Thoracic aorta (tissue), 2 donors: Measurements from ENCODE around the gene TIMP2. TPM values are rescaled to one million over a fixed set of nuclear protein-coding genes. Genes with fewer than 3 reads are reported as not detected.
"Not testable (repeated sequence)": the region's sequence is repeated elsewhere in the genome, so short reads cannot be mapped to it uniquely, and the experiment has no call there.

Experiments used
- ATAC-seq: fragments of 150-250 bp; one replicate; pipeline ENCODE4 v1.8.0; 2017; ENCODE audit warnings: low read depth; ENCODE audit not compliant: insufficient number of reproducible peaks, low FRiP score
- DNase-seq: peaks from one replicate; pipeline ENCODE4 v3.0.0-alpha.2; 2020; ENCODE audit warnings: low spot score
- H3K27ac ChIP-seq, 2 donors: fragments of 200-600 bp; sonication (generic); 1 replicate in 1 of 2; 2 replicates in 1 of 2; pipeline ENCODE4 v1.5.1; 2016; ENCODE audit warnings: mild to moderate bottlenecking in 2 of 2, moderate library complexity in 2 of 2
- H3K27me3 ChIP-seq: fragments of 200-600 bp; sonication (generic); replicated peaks from 2 replicates; pipeline ENCODE4 v1.6.0; 2016; ENCODE audit warnings: mild to moderate bottlenecking; ENCODE audit not compliant: insufficient read depth
- H3K36me3 ChIP-seq: fragments of 200-600 bp; sonication (generic); one replicate; pipeline ENCODE4 v1.5.1; 2016
- H3K4me1 ChIP-seq, 2 donors: fragments of 200-600 bp; sonication (generic); 1 replicate in 1 of 2; 2 replicates in 1 of 2; pipeline versions ENCODE4 v1.5.1 to v1.6.0; 2016; ENCODE audit warnings: low read depth in 2 of 2, mild to moderate bottlenecking in 1 of 2; ENCODE audit not compliant: control insufficient read depth in 1 of 2
- H3K4me3 ChIP-seq: fragments of 200-600 bp; sonication (generic); 2 replicates; pipeline ENCODE4 v1.5.1; 2016; ENCODE audit warnings: mild to moderate bottlenecking
- H3K9me3 ChIP-seq: fragments of 200-600 bp; sonication (generic); 2 replicates; pipeline ENCODE4 v1.5.1; 2016
- CTCF ChIP-seq: fragments of 200-600 bp; sonication (generic); IDR thresholded peaks from one replicate; pipeline ENCODE4 v1.5.1; 2019; ENCODE audit warnings: antibody characterized with exemption
- total RNA-seq, 2 donors: library from RNA; depleted of rRNA; stranded (reverse); fragments of >200 nt; gene quantifications; one replicate each; pipeline versions ENCODE4 v1.1.0 to v1.2.3, GENCODE V29; 2016

The TIMP2 gene
- total RNA-seq, 2 donors from 2014 or later, result 475 to 619 TPM

GRCh38 chr17:78892062-78892456 is 33.1 kb downstream of the TIMP2 start:
- no peak for TF ChIP-seq CTCF
- ATAC-seq, result no peak
- no peak for DNase-seq
- H3K27ac ChIP-seq, result peak overlapping the region in 1 of 2 donors; percentile 21
- H3K36me3 ChIP-seq, result peaks cover 13% of the 10 kb centered on the region
- H3K4me3 ChIP-seq, result no peak overlapping the region
- peaks cover 62 to 76% of the 10 kb centered on the region in 2 donors for H3K4me1 ChIP-seq
- no peaks in the 10 kb centered on the region for H3K9me3 ChIP-seq
- H3K27me3 ChIP-seq, result no peaks in the 10 kb centered on the region

GRCh38 chr17:78891406-78892061 is 33.7 kb downstream of the TIMP2 start:
- ATAC-seq, result no peak
- DNase-seq, result no peak
- Histone ChIP-seq H3K27ac (peak overlapping the region in 1 of 2 donors; percentile 54), H3K36me3 (peaks cover 13% of the 10 kb centered on the region), H3K4me1 (peaks cover 57 to 73% of the 10 kb centered on the region in 2 donors), H3K4me3 (no peak overlapping the region), H3K9me3 (no peaks in the 10 kb centered on the region), H3K27me3 (no peaks in the 10 kb centered on the region)
- no peak for TF ChIP-seq CTCF

GRCh38 chr17:78890498-78890897 is 34.7 kb downstream of the TIMP2 start:
- no peak for ATAC-seq
- no peak for TF ChIP-seq CTCF

GRCh38 chr17:78890096-78890495 is 35.1 kb downstream of the TIMP2 start:
- H3K9me3 ChIP-seq, DNase-seq, ATAC-seq, H3K4me3 ChIP-seq, H3K27me3 ChIP-seq: not testable (repeated sequence)
- peaks cover 13% of the 10 kb centered on the region for H3K36me3 ChIP-seq
- H3K27ac ChIP-seq, result peak overlapping the region in 1 of 2 donors; percentile 54
- peaks cover 50 to 73% of the 10 kb centered on the region in 2 donors for H3K4me1 ChIP-seq

More at GRCh38 chr17:78890498-78890897, 34.7 kb downstream of the TIMP2 start:
- Histone ChIP-seq H3K27me3 (no peaks in the 10 kb centered on the region), H3K36me3 (peaks cover 13% of the 10 kb centered on the region), H3K4me1 (peaks cover 50 to 73% of the 10 kb centered on the region in 2 donors), H3K27ac (peak overlapping the region in 1 of 2 donors; percentile 54), H3K4me3 (no peak overlapping the region), H3K9me3 (no peaks in the 10 kb centered on the region)
- no peak for DNase-seq

GRCh38 chr17:78889531-78889930 is 35.7 kb downstream of the TIMP2 start:
- Histone ChIP-seq H3K27ac (peak overlapping the region in 1 of 2 donors; percentile 54), H3K4me3 (no peak overlapping the region), H3K27me3 (no peaks in the 10 kb centered on the region), H3K9me3 (no peaks in the 10 kb centered on the region), H3K4me1 (peaks cover 56 to 73% of the 10 kb centered on the region in 2 donors), H3K36me3 (peaks cover 13% of the 10 kb centered on the region)
- ATAC-seq (no peak), DNase-seq (no peak)
- no peak for TF ChIP-seq CTCF
